ENCODE data around the gene PTGR1. TPM values are rescaled to one million over a fixed set of nuclear protein-coding genes. Genes with fewer than 3 reads are reported as not detected.

Gene PTGR1
- total RNA-seq, 1 experiment from 2014 or later: 41.6 TPM

- no peak for TF ChIP-seq ZNF281 (CRISPR knock-in tag; IDR thresholded peaks at IDR 0.05)
- no peak for TF ChIP-seq USF2 (CRISPR knock-in tag; IDR thresholded peaks at IDR 0.05)
- TF ChIP-seq SMAD3 (CRISPR knock-in tag; IDR thresholded peaks at IDR 0.05; ENCODE audit: borderline replicate concordance): no peak
- no peak for TF ChIP-seq USF1 (CRISPR knock-in tag; IDR thresholded peaks at IDR 0.05)
- TF ChIP-seq ZNF512 (CRISPR knock-in tag; IDR thresholded peaks at IDR 0.05; ENCODE audit: borderline replicate concordance): no peak
- TF ChIP-seq TP53 (CRISPR knock-in tag; IDR thresholded peaks at IDR 0.05): no peak
- no peak for TF ChIP-seq AFF4 (CRISPR knock-in tag; IDR thresholded peaks at IDR 0.05; ENCODE audit: borderline replicate concordance)
- TF ChIP-seq ZNF532 (CRISPR knock-in tag; IDR thresholded peaks at IDR 0.05; ENCODE audit: borderline replicate concordance): no peak
Observed at GRCh38 chr9:111628411-111628810, 29.0 kb upstream of the PTGR1 start (continued).

GRCh38 chr9:111627260-111627963, 28.0 kb upstream of the PTGR1 start:
- H3K27ac Mint-ChIP-seq: peak overlapping the region; percentile 53; the same call in 1 of the 2 replicates
- ChIA-PET POLR2A (no interaction called here), CTCF (no interaction called here)
- DNase-seq (ENCODE audit: low spot score) (no peak), ATAC-seq (no peak)
- H3K36me3 Mint-ChIP-seq: no peaks in the 10 kb centered on the region; the same call in 1 of the 2 replicates
- no peak overlapping the region for H3K4me3 Mint-ChIP-seq
- no peaks in the 10 kb centered on the region; the same call in 1 of the 2 replicates for H3K27me3 Mint-ChIP-seq (ENCODE audit: low read depth)
- H3K4me1 Mint-ChIP-seq: peaks cover 22% of the 10 kb centered on the region
- no peaks in the 10 kb centered on the region for H3K9me3 Mint-ChIP-seq
- TF ChIP-seq NR3C1 (CRISPR knock-in tag; conservative IDR thresholded peaks at IDR 0.05; ENCODE audit: low read depth) (no peak), NFE2L1 (CRISPR knock-in tag; IDR thresholded peaks at IDR 0.05) (no peak), CBFB (CRISPR knock-in tag; IDR thresholded peaks at IDR 0.05; ENCODE audit: low read depth) (no peak), ZNF138 (CRISPR knock-in tag; conservative IDR thresholded peaks at IDR 0.05) (no peak), EMX1 (CRISPR knock-in tag; IDR thresholded peaks at IDR 0.05) (no peak), SMAD4 (CRISPR knock-in tag; IDR thresholded peaks at IDR 0.05) (no peak), ZNF396 (CRISPR knock-in tag; IDR thresholded peaks at IDR 0.05; ENCODE audit: borderline replicate concordance) (no peak), ZNF219 (CRISPR knock-in tag; IDR thresholded peaks at IDR 0.05; ENCODE audit: borderline replicate concordance) (no peak), ATF3 (CRISPR knock-in tag; conservative IDR thresholded peaks at IDR 0.05) (no peak), CREM (CRISPR knock-in tag; IDR thresholded peaks at IDR 0.05) (no peak), MYBL2 (CRISPR knock-in tag; IDR thresholded peaks at IDR 0.05) (no peak), KAT7 (CRISPR knock-in tag; IDR thresholded peaks at IDR 0.05; ENCODE audit: borderline replicate concordance) (no peak)

Data from WTC11 (cell line).